ENCODE measurements around the gene BCAR1.
"Not testable (repeated sequence)": the region's sequence is repeated elsewhere in the genome, so short reads cannot be mapped to it uniquely, and the experiment has no call there.

The BCAR1 gene

DNA sequence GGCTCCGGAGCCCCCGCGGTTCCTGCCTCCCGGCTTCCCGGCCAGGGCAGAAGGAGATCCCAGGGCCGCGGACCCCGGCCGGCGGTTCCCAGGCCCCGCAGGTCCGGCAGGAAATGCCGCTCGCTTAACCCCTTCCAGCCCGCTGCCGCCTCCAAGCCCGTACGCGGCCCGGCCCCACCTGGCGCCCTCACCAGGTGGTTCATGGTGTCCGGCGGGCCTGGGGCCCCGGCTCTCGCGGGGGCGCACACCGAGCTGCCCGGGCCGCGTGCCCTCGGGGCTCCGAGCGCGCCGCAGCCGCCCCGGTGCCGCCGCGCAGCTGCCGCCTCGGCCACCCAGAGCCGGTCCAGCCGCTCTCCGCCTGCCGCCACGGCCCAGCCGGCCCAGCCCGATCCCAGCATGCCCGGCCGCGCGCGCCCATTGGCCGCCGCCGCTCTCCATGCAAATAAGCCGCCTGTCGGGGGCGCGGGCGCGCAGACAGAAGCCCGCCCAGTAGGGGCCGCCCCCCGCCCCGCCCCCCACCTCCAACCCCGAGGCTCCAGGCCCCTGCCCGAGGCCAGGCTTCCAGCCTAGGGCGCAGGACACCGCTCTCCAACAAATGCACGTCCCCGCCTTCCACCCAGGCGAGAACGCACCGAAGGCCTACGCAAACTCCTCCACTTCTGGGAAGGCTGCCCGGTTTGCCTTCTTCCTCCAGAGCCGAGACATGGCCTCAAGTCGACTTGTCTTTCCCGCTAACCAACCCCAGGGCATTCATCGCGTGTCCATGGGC, at the start of gene BCAR1:
BCAR1 (minus strand) TSS at position 345 of the 769 bp plus-strand sequence; CDS start at position 203, 142 bp downstream.
- no peak for DNase-seq

GRCh38 chr16:75298267-75298666, 46.8 kb upstream of the BCAR1 start:
- no peak for DNase-seq

- DNase-seq, result no peak
These were observed 45.2 kb upstream of the BCAR1 start for GRCh38 chr16:75296606-75297005.

GRCh38 chr16:75294773-75295459, 43.5 kb upstream of the BCAR1 start:
- no peak for DNase-seq

DNA sequence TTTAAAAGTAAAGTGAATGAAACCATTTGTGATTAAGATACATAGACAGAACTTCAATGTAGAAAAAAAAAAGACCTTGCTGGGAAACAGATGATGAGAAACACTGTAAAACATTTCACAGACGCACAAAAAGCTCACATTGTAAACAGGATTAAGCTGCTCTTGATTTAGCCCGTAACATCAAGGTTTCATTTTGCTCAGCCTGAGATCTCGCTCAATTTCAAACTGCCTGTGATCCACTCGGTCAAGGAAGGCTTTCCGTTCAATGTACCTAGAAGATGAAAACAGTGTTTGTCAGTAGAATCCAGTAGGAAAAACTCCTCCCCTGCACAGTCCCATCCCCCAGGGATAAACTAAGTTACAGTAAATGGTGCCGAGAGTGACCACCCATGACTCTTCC, 42.3 kb upstream of the BCAR1 start:
- DNase-seq, result no peak

GRCh38 chr16:75293173-75293572, 41.7 kb upstream of the BCAR1 start:
- DNase-seq, result no peak

DNA sequence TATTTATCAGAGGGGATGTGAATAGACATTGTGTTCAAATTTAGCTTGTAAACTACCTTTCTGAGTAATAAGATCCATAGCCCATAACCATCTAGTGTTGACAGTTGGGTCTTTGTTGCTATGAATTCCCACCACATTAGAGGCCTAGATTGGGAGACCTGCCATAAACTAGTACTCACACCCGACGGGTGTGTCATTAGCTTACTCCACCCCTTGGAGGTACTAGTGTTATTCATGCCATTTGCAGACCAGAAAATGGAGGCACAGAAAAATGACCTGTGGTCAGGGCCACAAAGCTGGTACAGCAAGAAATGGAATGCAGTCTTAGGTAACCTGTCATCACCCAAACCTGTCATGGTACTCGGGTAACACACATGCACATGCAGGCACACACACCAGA, 41.3 kb upstream of the BCAR1 start:
- DNase-seq, result no peak

DNA sequence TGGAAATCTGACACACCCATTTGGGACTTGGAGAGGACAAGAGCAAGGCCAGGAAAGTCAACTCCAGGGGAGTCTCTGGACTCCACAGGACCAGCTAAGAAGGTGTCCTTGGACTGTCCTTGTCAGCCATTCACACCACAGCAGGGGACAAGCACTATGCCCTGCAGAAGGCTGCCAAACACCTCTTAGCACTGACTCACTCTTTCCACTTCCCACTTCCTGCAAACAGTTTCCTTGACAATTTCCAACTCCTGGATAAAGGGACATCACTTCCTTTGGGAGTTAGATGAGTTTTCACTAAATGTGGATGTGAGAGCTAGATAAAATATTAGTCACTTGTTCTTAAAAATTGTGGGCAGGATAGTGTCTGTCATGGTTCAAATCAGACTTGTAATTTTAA, 37.8 kb upstream of the BCAR1 start:
- DNase-seq, result no peak

GRCh38 chr16:75288596-75289120, 37.2 kb upstream of the BCAR1 start:
- DNase-seq, result peak; percentile 70

DNA sequence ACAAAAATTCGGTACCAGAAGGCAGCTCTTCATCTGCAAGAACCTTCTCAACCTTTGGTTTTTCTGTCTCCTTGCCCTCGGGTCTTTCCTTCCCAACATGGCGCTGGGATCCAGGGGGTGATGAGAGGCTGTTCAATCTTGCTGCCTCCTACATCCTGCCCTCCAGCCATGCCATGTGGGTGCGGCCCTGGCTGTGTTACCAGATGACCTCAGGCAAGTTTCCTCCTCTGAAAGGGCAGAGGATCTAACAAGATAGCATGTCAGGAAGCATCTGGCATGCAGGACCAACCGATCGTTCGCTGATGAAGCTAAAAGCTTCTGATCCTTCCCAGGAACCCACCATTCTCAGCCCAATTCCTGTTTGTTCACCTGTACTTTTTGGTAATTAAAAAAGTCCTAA, 36.8 kb upstream of the BCAR1 start:
- no peak for DNase-seq

DNA sequence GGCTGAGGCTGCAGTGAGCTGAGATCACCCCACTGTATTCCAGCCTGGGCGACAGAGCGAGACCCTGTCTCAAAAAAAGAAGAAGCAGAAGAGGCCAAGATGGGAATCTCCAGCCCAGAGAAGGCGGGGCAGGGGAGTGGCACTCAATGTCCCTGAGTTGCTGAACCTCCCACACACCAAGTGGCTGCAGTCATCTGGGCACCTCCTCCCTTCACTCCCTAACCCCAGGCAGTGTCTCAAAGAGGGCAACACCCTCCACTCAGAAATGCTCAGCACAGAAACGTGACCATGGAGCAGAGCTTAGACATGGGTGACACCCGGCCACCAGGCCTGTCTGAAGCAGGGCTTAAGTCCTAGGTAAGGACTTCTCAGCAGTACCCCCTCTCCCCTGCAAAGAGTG, 36.3 kb upstream of the BCAR1 start:
- no peak for DNase-seq

DNA sequence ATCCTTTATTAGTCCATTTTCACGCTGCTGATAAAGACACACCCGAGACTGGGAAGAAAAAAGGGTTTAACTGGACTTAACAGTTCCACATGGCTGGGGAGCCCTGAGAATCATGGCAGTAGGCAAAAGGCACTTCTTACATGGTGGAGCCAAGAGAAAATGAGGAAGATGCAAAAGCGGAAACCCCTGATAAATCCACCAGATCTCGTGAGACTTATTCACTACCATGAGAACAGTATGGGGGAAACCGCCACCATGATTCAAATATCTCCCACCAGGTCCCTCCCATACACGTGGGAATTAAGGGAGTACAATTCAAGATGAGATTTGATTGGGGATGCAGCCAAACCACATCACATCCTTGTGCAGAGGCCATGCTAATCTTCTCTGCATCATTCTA, 35.0 kb upstream of the BCAR1 start:
- DNase-seq, result no peak

GRCh38 chr16:75282466-75283281, 31.2 kb upstream of the BCAR1 start:
- DNase-seq, result no peak

- no peak for DNase-seq
These were observed 30.4 kb upstream of the BCAR1 start for GRCh38 chr16:75281826-75282225.

DNA sequence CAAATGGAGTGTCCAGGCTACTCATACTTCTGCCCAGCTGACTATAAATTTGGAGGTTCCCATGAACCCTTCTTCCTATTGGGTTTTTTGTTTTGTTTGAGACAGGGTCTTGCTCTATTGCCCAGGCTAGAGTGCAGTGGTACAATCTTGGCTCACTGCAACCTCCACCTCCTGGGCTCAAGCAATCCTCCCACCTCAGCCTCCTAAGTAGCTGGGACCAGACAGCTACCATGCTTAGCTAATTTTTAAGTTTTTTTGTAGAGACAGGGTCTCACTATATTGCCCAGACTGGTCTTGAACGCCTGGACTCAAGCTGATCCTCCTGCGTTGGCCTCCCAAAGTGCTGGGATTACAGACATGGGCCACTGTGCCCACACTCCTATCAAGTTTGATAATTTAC, 29.6 kb upstream of the BCAR1 start:
- DNase-seq, result not testable (repeated sequence)

DNA sequence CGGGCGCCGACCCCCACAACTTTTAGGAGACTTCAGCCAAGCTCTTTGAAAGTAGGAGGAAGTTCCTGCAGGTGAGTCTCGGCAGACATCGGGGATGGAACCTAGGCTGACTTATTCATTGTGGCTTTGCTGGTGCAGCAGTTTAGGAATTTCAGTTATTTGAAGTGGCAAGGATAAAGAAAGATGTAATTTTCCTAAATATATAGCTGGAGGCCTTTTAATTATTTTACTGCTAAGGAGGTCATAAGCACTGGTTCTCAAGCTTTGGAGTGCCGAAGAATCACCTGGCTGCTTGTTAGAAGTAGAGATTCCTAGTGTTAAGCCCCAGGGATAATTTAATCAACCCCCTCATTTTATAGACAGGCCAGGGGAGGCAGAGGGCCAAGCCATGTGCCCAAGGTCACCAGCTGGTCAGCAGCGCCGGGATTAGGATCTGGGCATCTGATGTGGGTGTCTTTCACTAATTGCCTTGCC, 28.9 kb upstream of the BCAR1 start:
- DNase-seq, result no peak

DNA sequence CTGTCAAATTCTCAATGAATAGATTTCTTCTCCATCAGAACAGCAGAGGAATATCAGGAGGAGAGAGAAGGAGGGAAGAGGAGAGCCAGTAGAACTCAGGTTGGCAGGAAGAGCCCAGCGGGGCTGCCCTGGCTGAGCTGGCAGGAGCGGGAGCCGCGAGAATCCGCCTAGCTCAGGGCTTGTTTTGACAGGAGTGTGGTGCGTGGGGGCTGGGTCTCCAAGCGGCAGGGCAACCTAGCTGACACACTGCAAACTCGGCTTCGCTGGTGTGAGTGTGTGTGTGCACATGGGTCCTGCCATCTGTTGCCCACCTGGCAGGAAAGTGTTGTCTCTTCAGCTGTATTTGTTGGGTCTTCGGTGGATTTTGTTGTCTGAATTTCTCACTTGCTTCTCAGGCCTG, 27.9 kb upstream of the BCAR1 start:
- no peak for DNase-seq

- no peak for DNase-seq
These were observed 21.9 kb upstream of the BCAR1 start for GRCh38 chr16:75273054-75273925.

GRCh38 chr16:75272629-75273028, 21.2 kb upstream of the BCAR1 start:
- not testable (repeated sequence) for DNase-seq

DNA sequence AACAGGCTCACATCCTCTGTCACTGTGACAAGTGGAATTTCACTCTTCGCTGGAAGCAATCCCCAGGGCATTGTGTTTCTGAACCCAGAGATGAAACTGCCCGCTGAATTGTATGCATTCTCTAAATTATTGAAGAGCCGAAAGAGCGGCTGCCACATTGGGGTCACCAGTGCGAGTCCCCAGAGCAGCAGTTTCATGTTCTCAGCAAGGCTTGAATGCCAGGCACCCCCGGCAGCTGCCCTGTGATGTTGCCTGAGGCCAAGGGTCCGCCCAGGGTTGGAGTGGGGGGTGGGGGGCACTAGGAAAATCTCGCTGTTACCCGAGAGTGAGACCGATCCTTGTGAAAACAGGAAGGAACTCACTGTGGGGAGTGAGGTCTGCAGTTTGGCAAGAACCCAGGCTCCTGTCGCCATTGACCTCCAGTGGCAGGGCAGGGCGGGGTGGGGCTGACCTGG, 20.7 kb upstream of the BCAR1 start:
- DNase-seq, result no peak

GRCh38 chr16:75271441-75272096, 20.1 kb upstream of the BCAR1 start:
- DNase-seq, result no peak

DNA sequence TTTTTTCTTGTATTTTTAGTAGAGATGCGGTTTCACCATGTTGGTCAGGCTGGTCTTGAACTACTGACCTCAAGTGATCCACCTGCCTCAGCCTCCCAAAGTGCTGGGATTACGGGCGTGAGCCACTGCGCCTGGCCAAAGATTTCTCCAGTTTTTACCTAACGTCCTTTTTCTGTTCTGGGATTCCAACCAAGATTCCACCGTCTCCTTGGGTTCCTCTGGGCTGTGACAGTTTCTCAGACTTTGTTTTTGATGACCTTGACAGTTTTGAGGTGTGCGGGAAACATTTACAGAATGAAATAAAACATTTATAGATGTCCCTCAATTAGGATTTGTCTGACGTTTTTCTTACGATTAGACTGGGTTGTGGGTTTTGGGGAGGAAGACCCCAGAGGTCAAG, 17.9 kb upstream of the BCAR1 start:
- DNase-seq, result not testable (repeated sequence)

All from activated CD4-positive, alpha-beta T cell treated with anti-CD3 and anti-CD28 coated beads, Interleukin-2, amount 50 U/mL, for 16 hours (primary cell).